ENCODE results near the gene SULT1C3.

The SULT1C3 gene

GRCh38 chr2:108297436-108298141, 57.8 kb downstream of the SULT1C3 start:
- Histone ChIP-seq H3K4me1 (ENCODE audit: control insufficient read depth, insufficient read depth, low read length, poor library complexity, severe bottlenecking) (no peaks in the 10 kb centered on the region), H3K36me3 (ENCODE audit: control insufficient read depth, insufficient read depth, low read length) (no peaks in the 10 kb centered on the region), H3K4me3 (ENCODE audit: extremely low read depth, insufficient read depth, low read length, poor library complexity, severe bottlenecking) (no peak overlapping the region), H3K27ac (ENCODE audit: low read depth, low read length, severe bottlenecking) (no peak overlapping the region), H3K9me3 (ENCODE audit: control insufficient read depth, low read length) (no peaks in the 10 kb centered on the region)
- 93 to 95% methylated on average over 4 to 7 of the region's 9 CpGs for WGBS, 2 experiments (ENCODE audit: insufficient coverage in 2 of 2)

- no peak overlapping the region for H3K27ac ChIP-seq (ENCODE audit: low read depth, low read length, severe bottlenecking)
- WGBS, 2 experiments (ENCODE audit: insufficient coverage in 2 of 2): 85 to 89% methylated on average over 5 to 7 of the region's 7 CpGs
These were observed 61.8 kb downstream of the SULT1C3 start for GRCh38 chr2:108301558-108301957.

GRCh38 chr2:108304975-108305374, 65.2 kb downstream of the SULT1C3 start:
- Histone ChIP-seq H3K27ac (ENCODE audit: low read depth, low read length, severe bottlenecking) (no peak overlapping the region), H3K4me3 (ENCODE audit: extremely low read depth, insufficient read depth, low read length, poor library complexity, severe bottlenecking) (no peak overlapping the region), H3K36me3 (ENCODE audit: control insufficient read depth, insufficient read depth, low read length) (no peaks in the 10 kb centered on the region), H3K4me1 (ENCODE audit: control insufficient read depth, insufficient read depth, low read length, poor library complexity, severe bottlenecking) (no peaks in the 10 kb centered on the region), H3K9me3 (ENCODE audit: control insufficient read depth, low read length) (no peaks in the 10 kb centered on the region)
- WGBS, 2 experiments (ENCODE audit: insufficient coverage in 2 of 2): 80% methylated on average over 1 of the region's 2 CpGs; no CpG with 5 or more reads in 1 of the 2 experiments

More at GRCh38 chr2:108301558-108301957, 61.8 kb downstream of the SULT1C3 start:
- no peaks in the 10 kb centered on the region for H3K4me1 ChIP-seq (ENCODE audit: control insufficient read depth, insufficient read depth, low read length, poor library complexity, severe bottlenecking)
- no peaks in the 10 kb centered on the region for H3K9me3 ChIP-seq (ENCODE audit: control insufficient read depth, low read length)
- H3K36me3 ChIP-seq (ENCODE audit: control insufficient read depth, insufficient read depth, low read length): no peaks in the 10 kb centered on the region
- no peak overlapping the region for H3K4me3 ChIP-seq (ENCODE audit: extremely low read depth, insufficient read depth, low read length, poor library complexity, severe bottlenecking)

GRCh38 chr2:108305901-108306300, 66.1 kb downstream of the SULT1C3 start:
- Histone ChIP-seq H3K36me3 (ENCODE audit: control insufficient read depth, insufficient read depth, low read length) (no peaks in the 10 kb centered on the region), H3K9me3 (ENCODE audit: control insufficient read depth, low read length) (no peaks in the 10 kb centered on the region), H3K4me1 (ENCODE audit: control insufficient read depth, insufficient read depth, low read length, poor library complexity, severe bottlenecking) (no peaks in the 10 kb centered on the region), H3K27ac (ENCODE audit: low read depth, low read length, severe bottlenecking) (no peak overlapping the region), H3K4me3 (ENCODE audit: extremely low read depth, insufficient read depth, low read length, poor library complexity, severe bottlenecking) (no peak overlapping the region)
- WGBS, 2 experiments (ENCODE audit: insufficient coverage in 2 of 2): 78 to 93% methylated on average over 2 of the region's 2 CpGs

GRCh38 chr2:108309903-108310302, 70.1 kb downstream of the SULT1C3 start:
- no peak overlapping the region for H3K27ac ChIP-seq (ENCODE audit: low read depth, low read length, severe bottlenecking)
- H3K9me3 ChIP-seq (ENCODE audit: control insufficient read depth, low read length): no peaks in the 10 kb centered on the region
- no peak overlapping the region for H3K4me3 ChIP-seq (ENCODE audit: extremely low read depth, insufficient read depth, low read length, poor library complexity, severe bottlenecking)
- no peaks in the 10 kb centered on the region for H3K4me1 ChIP-seq (ENCODE audit: control insufficient read depth, insufficient read depth, low read length, poor library complexity, severe bottlenecking)
- H3K36me3 ChIP-seq (ENCODE audit: control insufficient read depth, insufficient read depth, low read length): no peaks in the 10 kb centered on the region
